GM19238 (cell line): Measurements from ENCODE around the gene CPVL.

Experiments
- DNase-seq: peaks from one replicate; pipeline ENCODE4 v3.0.0; 2011; ENCODE audit warnings: low spot score; ENCODE audit not compliant: insufficient read length

Gene CPVL

GRCh38 chr7:28980451-28981160, 165.7 kb downstream of the CPVL start:
- DNase-seq: no peak

- no peak for DNase-seq
These were observed 166.6 kb downstream of the CPVL start for GRCh38 chr7:28979776-28980175.

GRCh38 chr7:28977881-28978280, 168.5 kb downstream of the CPVL start:
- no peak for DNase-seq

DNA sequence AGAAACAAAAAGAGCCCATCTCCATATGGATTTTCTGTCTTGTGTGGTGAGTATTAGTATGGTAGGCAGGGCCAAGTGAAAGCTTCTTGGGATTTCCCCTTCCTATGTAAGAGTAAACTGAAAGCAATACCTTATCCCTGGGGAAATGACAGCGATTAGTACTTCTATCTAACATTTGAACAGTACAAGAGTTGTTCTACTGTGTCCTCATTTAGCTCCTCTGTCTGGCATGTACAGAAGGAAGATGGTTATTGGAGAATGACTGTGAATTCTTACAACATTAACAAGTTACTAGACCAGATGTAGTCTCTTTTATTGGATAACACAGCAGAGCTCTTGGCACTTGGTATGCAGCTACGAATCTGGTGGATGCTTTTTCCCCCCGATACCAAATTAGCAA, 170.3 kb downstream of the CPVL start:
- no peak for DNase-seq

DNA sequence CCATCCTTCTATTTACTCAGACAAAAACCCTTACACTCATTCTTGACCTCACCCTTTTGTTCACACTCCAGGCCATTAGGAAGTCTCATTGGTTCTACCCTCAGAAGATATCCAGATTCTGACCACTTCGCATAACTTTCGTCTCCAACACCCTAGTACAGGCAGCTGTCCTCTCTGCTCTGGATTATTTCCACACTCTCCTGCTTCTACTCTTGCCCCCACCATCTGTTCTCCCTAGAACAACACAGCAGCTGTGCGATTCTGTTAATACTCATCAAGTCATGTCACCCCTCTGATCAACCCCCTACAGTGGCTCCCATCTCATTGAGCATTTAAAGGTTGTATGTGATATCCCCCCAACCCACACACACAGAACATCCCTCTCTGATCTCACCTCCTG, 172.7 kb downstream of the CPVL start:
- no peak for DNase-seq

DNA sequence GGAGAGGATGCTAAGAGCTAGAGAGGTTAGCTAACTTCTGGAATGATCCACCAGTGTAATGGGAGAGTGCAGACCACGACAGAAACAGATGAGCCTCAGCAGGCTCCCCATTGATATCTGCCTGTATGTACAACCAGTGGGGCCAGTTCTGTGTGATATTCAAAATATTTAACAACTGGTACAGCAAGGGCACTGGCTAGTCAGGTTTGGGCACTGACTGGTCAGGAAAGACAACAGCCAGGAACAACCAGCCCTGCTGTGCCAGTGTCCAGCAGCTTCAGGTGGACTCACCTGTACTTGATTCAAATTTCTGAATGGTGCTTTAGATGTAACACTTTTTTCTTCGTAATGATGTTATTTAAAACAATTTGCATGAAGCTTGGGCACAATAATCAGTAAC, 182.3 kb downstream of the CPVL start:
- DNase-seq: no peak

DNA sequence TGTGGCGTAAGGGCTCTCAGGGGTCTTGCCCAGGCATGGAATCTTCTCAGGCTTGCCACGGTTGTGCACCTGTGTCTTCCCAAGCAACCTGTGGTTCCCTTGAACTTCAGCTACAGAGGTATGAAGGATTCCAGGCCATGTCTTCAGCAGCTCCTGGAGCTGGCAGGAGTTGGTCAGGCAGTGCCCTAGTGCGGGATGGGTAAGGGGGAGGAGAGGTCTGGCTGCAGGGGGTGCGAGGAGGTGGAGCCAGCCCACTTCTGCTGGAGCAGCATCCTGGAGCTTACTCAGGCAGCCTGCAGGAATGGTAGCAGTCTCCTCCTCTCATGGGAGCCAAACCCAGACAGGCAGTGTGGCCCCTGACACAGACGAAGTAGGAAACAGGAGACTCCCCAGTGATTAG, 184.4 kb downstream of the CPVL start:
- DNase-seq: no peak

- DNase-seq: no peak
These were observed 186.1 kb downstream of the CPVL start for GRCh38 chr7:28960071-28960840.

GRCh38 chr7:28958980-28959347, 187.4 kb downstream of the CPVL start:
- DNase-seq: no peak

- no peak for DNase-seq
These were observed 187.9 kb downstream of the CPVL start, which contains the start of gene TRIL for GRCh38 chr7:28958235-28958979. Gene TRIL (minus strand): TSS chr7:28958330. CDS start chr7:28958046, 284 bp downstream.

- no peak for DNase-seq
These were observed 188.5 kb downstream of the CPVL start for GRCh38 chr7:28957751-28958234.

DNA sequence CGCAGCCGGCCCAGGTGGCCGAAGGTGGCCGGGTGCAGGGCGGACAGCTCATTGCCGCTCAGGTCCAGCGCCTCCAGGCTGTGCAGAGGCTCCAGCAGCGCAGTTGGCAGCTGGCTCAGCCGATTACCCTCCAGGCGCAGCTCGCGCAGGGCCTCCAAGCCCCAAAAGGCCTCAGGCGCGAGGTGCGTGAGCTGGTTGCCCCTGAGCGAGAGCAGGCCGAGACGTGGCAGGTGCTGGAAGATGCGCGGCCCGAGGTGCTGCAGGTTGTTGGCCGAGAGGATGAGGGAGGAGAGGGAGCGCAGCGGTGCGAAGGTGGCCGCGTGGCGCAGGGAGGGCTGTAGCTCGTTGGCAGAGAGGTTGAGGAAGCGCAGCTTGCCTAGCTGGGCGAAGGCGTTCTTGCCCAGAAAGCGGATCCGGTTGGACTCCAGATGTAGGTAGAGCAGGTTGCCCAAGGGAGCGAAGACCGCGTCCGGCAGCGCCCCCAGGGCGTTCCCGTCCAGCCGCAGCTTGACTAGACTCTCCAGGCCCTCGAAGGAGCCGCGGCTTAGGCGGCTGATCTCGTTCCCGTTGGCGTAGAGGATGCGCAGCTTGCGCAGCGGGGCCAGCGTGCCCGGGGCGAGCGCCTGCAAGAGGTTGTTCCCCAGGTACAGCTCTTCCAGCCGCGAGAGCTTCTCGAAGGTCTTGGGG, 189.1 kb downstream of the CPVL start:
- no peak for DNase-seq

DNA sequence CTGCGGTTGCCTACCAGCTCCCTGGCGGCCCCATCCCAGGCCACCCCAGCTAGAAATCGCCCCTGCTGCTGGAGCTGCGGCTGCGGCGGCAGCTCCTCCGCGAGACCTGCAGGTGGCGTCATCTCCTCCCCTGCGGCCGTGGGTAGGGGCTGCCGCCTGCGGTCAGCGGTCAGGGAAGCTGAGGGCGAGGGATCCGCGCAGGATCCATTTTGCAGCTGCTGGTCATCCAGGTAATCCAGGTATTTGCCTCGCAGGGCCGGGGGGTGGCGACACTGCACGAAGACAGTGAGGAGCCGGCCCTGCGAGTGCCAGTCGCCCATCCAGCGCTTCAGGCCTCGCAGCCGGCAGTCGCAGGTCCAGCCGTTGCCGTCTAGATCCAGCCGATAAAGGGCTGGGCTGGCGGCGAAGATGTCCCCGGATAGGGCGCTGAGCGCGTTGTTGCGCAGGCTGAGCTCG, 189.7 kb downstream of the CPVL start:
- no peak for DNase-seq

GRCh38 chr7:28955718-28956607, 190.4 kb downstream of the CPVL start:
- no peak for DNase-seq

- no peak for DNase-seq
These were observed 191.0 kb downstream of the CPVL start for GRCh38 chr7:28955356-28955717.

DNA sequence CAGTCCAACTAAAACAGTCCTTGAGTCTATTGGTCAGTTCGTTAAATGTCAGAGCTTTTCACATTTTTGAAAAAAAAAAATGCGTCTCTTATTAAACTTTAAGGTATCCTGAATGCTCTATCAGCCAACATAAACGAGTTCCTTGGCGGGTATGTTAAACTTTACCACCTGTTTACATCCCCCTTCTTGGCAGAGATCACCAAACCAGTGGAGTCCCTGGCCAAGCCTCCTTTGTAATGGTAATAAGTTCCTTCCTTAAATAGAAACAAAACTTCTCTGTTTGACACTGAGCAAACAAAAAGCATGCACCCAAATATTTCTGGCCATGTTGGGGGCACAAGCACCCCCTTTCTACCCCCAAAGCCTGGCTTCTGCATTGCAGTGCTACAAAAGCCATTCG, 191.4 kb downstream of the CPVL start:
- DNase-seq: no peak

DNA sequence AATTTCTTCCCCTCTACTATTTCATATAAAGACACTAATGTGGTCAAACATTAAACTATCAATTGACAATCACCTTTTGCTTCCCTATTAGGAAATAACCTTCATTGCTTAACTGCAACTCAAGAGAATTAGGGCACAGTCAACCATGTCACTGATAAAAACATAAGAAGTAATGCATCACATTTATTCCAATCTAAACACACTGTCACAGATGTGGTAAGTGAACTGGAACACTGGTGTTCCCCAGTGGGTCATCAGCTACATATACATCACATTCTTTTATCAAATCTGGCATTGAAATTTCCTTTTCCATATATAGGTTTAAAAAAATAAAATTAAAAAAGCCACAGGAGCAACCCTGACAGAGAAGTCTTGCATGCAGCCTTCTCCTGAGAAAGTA, 191.9 kb downstream of the CPVL start:
- DNase-seq: no peak

DNA sequence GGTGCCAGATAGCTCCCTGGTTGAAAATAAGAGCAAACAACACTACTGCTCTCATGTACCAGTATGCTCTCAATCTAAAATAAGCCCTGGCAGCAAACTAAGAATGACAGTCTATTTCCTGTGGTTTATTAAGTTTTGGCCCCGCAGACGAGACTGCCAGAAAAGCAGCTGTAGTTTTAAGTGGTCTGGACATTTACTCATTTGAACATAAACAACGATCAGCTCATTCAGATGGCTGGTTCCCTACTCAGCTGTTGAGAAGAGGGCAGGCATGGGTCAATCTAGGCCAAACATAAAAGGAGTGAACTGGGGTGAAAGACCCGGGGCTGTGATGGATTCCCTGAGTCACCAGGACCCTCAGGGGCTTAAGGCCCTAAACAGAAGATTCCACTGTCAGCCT, 192.7 kb downstream of the CPVL start:
- DNase-seq: no peak
